Gastrocnemius medialis (tissue), 4 donors: ENCODE measurements around the gene PEDS1.

ENCODE experiments used
- CTCF ChIP-seq, 5 experiments: fragments of 450-650 bp in 3 of 5; fragments of 200-600 bp in 2 of 5; sonication (generic) in 2 of 5; IDR thresholded peaks in 4 of 5; conservative IDR thresholded peaks in 1 of 5; 1 replicate in 4 of 5; 2 replicates in 1 of 5; pipeline ENCODE4 v1.5.1; 2016 to 2019; ENCODE audit warnings: antibody characterized with exemption in 5 of 5, mild to moderate bottlenecking in 3 of 5, moderate library complexity in 3 of 5
- POLR2A ChIP-seq, 2 donors: fragments of 450-650 bp; IDR thresholded peaks; one replicate each; pipeline ENCODE4 v1.6.1; 2017; ENCODE audit warnings: antibody characterized with exemption in 2 of 2, mild to moderate bottlenecking in 2 of 2, moderate library complexity in 2 of 2

- no peak for TF ChIP-seq CTCF (IDR thresholded peaks at IDR 0.05 in 4 of 5, conservative IDR thresholded peaks at IDR 0.05 in 1 of 5)
- no peak for TF ChIP-seq POLR2A (IDR thresholded peaks at IDR 0.05)
These were observed 35.3 kb downstream of the PEDS1 start for GRCh38 chr20:50118203-50118602.
